ENCODE results near the gene TMEM176B.

The TMEM176B gene

DNA sequence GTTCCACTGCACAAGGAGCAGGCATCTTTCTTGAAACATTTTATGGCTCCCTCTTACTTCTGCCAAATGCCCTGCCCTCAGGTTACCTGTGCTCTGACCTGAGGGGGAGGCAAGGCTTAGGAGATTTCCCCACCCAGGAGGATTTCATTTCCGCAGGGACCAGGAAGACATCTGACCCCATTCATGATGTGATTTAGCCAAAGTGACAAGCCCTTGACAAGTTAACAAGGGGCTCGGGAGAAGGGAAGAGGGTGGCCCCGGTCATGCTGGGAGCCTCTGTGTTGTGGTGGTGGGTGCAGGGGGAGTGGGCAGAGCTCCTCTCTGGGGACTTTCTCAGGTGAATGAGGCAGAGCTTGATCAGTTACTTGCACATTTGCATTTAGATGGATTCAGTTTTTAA lies 44.0 kb downstream of the TMEM176B start:
- Histone ChIP-seq H3K4ac (ENCODE audit: low read depth, low read length) (no peak overlapping the region), H3K14ac (ENCODE audit: low read length) (no peak overlapping the region), H4K8ac (ENCODE audit: low read depth, low read length) (no peak overlapping the region), H3K4me1 (ENCODE audit: control insufficient read depth in 1 of 2, insufficient read depth in 2 of 2, low read length in 2 of 2) (no peaks in the 10 kb centered on the region), H2BK12ac (ENCODE audit: low read length) (no peak overlapping the region), H3K79me2 (ENCODE audit: control insufficient read depth, insufficient read depth, low read length, poor library complexity) (no peaks in the 10 kb centered on the region), H3K4me2 (ENCODE audit: low read length) (no peak overlapping the region), H3K27ac (ENCODE audit: low read depth, low read length) (no peak overlapping the region), H2AFZ (ENCODE audit: insufficient read depth, low read length, poor library complexity) (no peak overlapping the region), H4K12ac (ENCODE audit: low read depth, low read length) (no peak overlapping the region), H3K4me3 (ENCODE audit: low read depth, low read length) (no peak overlapping the region), H3K9ac (ENCODE audit: low read length) (no peak overlapping the region), H3K9me3 (ENCODE audit: insufficient read depth, low read depth, low read length) (no peaks in the 10 kb centered on the region), H2BK120ac (ENCODE audit: insufficient read depth, low read length, poor library complexity) (no peak overlapping the region), H2AK5ac (ENCODE audit: low read length) (no peak overlapping the region), H3K18ac (ENCODE audit: low read length) (no peak overlapping the region), H3K79me1 (ENCODE audit: low read length) (no peaks in the 10 kb centered on the region), H3K36me3 (ENCODE audit: control insufficient read depth in 1 of 2, insufficient read depth in 2 of 2, low read length in 2 of 2) (no peaks in the 10 kb centered on the region), H2BK5ac (ENCODE audit: low read depth, low read length, poor library complexity) (no peak overlapping the region), H3K27me3 (ENCODE audit: insufficient read depth, low read length) (no peaks in the 10 kb centered on the region), H3K23ac (ENCODE audit: low read length) (no peak overlapping the region), H4K91ac (ENCODE audit: low read depth, low read length) (no peak overlapping the region)
- no CpG with 5 or more reads among the region's 3 CpGs for WGBS (ENCODE audit: extremely low coverage, insufficient coverage, insufficient read length)
- no peak for DNase-seq

DNA sequence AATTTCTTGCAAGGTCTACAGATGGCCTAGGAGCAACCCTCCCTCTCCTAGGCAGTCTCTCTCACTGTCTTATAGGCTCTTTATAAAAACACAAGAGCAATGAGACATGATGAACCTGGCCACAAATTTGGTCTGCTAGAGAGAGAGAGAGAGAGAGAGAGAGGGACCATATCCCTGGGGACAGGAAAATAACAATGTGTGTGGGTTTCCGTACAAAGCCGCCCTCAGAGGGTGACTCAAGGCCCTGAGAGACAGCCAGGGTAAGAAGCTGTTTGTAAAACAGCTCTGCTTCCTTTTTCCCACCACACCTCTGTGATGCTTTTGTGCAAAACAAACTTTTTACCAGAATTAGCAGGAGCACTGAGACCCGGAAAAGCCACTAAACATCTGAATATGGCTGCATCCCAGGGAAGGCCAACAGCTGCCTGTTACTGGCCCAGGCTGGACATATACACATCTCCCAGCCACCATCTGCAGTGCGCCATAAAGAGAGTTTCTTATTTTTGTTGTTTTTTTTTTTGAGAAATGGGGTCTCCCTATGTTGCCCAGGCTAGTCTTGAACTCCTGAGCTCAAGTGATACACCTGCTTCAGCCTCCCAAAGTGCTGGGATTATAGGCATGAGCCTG lies 44.6 kb downstream of the TMEM176B start:
- H4K91ac ChIP-seq (ENCODE audit: low read depth, low read length), result no peak overlapping the region
- H3K18ac ChIP-seq (ENCODE audit: low read length), result no peak overlapping the region
- H3K79me1 ChIP-seq (ENCODE audit: low read length), result no peaks in the 10 kb centered on the region
- H3K4ac ChIP-seq (ENCODE audit: low read depth, low read length), result no peak overlapping the region
- no peaks in the 10 kb centered on the region for H3K9me3 ChIP-seq (ENCODE audit: insufficient read depth, low read depth, low read length)
- H2AK5ac ChIP-seq (ENCODE audit: low read length), result no peak overlapping the region
- no peak overlapping the region for H2BK120ac ChIP-seq (ENCODE audit: insufficient read depth, low read length, poor library complexity)
- H3K4me3 ChIP-seq (ENCODE audit: low read depth, low read length), result no peak overlapping the region
- no peak overlapping the region for H4K8ac ChIP-seq (ENCODE audit: low read depth, low read length)
- H3K14ac ChIP-seq (ENCODE audit: low read length), result no peak overlapping the region
- H3K27ac ChIP-seq (ENCODE audit: low read depth, low read length), result no peak overlapping the region
- H4K12ac ChIP-seq (ENCODE audit: low read depth, low read length), result no peak overlapping the region
- no peaks in the 10 kb centered on the region for H3K36me3 ChIP-seq (ENCODE audit: control insufficient read depth in 1 of 2, insufficient read depth in 2 of 2, low read length in 2 of 2)
- no peak overlapping the region for H3K4me2 ChIP-seq (ENCODE audit: low read length)
- H2BK12ac ChIP-seq (ENCODE audit: low read length), result no peak overlapping the region
- H2BK5ac ChIP-seq (ENCODE audit: low read depth, low read length, poor library complexity), result no peak overlapping the region
- H2AFZ ChIP-seq (ENCODE audit: insufficient read depth, low read length, poor library complexity), result no peak overlapping the region
- WGBS (ENCODE audit: extremely low coverage, insufficient coverage, insufficient read length), result no CpG with 5 or more reads among the region's 4 CpGs
- no peaks in the 10 kb centered on the region for H3K79me2 ChIP-seq (ENCODE audit: control insufficient read depth, insufficient read depth, low read length, poor library complexity)
- no peak for DNase-seq
- no peak overlapping the region for H3K23ac ChIP-seq (ENCODE audit: low read length)
- H3K27me3 ChIP-seq (ENCODE audit: insufficient read depth, low read length), result no peaks in the 10 kb centered on the region
- no peak overlapping the region for H3K9ac ChIP-seq (ENCODE audit: low read length)
- no peaks in the 10 kb centered on the region for H3K4me1 ChIP-seq (ENCODE audit: control insufficient read depth in 1 of 2, insufficient read depth in 2 of 2, low read length in 2 of 2)

DNA sequence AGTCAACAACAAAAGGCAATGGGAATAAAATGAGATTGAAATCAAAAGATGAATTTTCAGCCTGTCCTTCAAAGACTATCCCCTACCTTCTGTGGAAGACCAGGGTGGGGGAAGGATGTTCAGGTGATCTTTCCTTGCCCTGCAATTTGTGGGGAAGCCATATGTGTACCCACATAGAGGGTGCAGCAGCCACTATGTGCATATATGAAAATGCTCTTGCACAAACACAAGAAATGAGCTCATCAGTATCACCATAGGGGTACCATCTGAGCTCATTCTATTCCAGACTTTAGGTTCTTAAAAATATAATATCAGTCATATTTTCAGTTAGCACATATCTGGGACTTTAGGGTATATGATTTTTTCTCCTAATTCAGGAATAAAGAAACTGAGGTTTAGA lies 45.2 kb downstream of the TMEM176B start:
- Histone ChIP-seq H3K27me3 (ENCODE audit: insufficient read depth, low read length) (no peaks in the 10 kb centered on the region), H3K4me3 (ENCODE audit: low read depth, low read length) (no peak overlapping the region), H3K36me3 (ENCODE audit: control insufficient read depth in 1 of 2, insufficient read depth in 2 of 2, low read length in 2 of 2) (no peaks in the 10 kb centered on the region), H3K4me1 (ENCODE audit: control insufficient read depth in 1 of 2, insufficient read depth in 2 of 2, low read length in 2 of 2) (no peaks in the 10 kb centered on the region), H2AK5ac (ENCODE audit: low read length) (no peak overlapping the region), H3K14ac (ENCODE audit: low read length) (no peak overlapping the region), H3K79me2 (ENCODE audit: control insufficient read depth, insufficient read depth, low read length, poor library complexity) (no peaks in the 10 kb centered on the region), H4K12ac (ENCODE audit: low read depth, low read length) (no peak overlapping the region), H4K8ac (ENCODE audit: low read depth, low read length) (no peak overlapping the region), H2BK12ac (ENCODE audit: low read length) (no peak overlapping the region), H3K23ac (ENCODE audit: low read length) (no peak overlapping the region), H2BK5ac (ENCODE audit: low read depth, low read length, poor library complexity) (no peak overlapping the region), H2BK120ac (ENCODE audit: insufficient read depth, low read length, poor library complexity) (no peak overlapping the region), H3K79me1 (ENCODE audit: low read length) (no peaks in the 10 kb centered on the region), H3K4ac (ENCODE audit: low read depth, low read length) (no peak overlapping the region), H3K27ac (ENCODE audit: low read depth, low read length) (no peak overlapping the region), H3K18ac (ENCODE audit: low read length) (no peak overlapping the region), H3K4me2 (ENCODE audit: low read length) (no peak overlapping the region), H2AFZ (ENCODE audit: insufficient read depth, low read length, poor library complexity) (no peak overlapping the region), H4K91ac (ENCODE audit: low read depth, low read length) (no peak overlapping the region), H3K9me3 (ENCODE audit: insufficient read depth, low read depth, low read length) (no peaks in the 10 kb centered on the region), H3K9ac (ENCODE audit: low read length) (no peak overlapping the region)
- DNase-seq, result no peak

DNA sequence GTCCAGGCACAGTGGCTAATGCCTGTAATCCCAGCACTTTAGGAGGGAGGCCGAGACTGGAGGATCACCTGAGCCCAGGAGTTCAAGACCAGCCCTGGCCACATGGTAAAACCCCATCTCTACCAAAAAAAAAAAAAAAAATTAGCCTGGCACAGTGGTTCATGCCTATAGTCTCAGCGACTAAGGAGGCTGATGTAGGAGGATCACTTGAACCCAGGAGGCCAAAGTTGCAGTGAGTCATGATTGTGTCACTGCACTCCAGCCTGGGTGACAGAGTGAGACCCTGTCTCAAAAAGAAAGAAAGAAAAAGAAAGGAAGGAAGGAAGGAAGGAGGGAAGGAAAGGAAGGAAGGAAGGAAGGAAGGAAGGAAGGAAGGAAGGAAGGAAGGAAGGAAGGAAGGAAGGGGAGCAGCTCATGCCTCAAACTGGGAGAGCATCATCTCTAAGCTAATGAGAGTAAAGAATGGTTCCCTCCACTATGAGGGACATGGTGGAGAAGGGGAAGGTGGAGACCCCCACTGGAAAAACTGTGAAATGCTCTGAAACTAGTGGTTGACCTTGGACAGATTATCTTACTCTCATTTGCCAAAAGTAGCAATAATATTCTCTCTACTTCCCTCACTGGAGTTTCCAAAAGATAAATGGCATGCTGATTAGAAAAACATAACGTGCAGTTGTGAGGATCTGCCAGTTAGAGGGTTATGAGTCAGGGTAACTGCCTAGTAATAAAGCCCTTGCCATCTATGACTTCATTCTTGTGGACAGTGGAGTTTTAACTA lies 46.1 kb downstream of the TMEM176B start:
- no peak overlapping the region for H4K91ac ChIP-seq (ENCODE audit: low read depth, low read length)
- H3K4me1 ChIP-seq (ENCODE audit: control insufficient read depth in 1 of 2, insufficient read depth in 2 of 2, low read length in 2 of 2), result no peaks in the 10 kb centered on the region
- no peaks in the 10 kb centered on the region for H3K27me3 ChIP-seq (ENCODE audit: insufficient read depth, low read length)
- H3K9me3 ChIP-seq (ENCODE audit: insufficient read depth, low read depth, low read length), result no peaks in the 10 kb centered on the region
- no peak overlapping the region for H2AK5ac ChIP-seq (ENCODE audit: low read length)
- H3K79me2 ChIP-seq (ENCODE audit: control insufficient read depth, insufficient read depth, low read length, poor library complexity), result no peaks in the 10 kb centered on the region
- no peak overlapping the region for H2BK5ac ChIP-seq (ENCODE audit: low read depth, low read length, poor library complexity)
- no peak overlapping the region for H3K18ac ChIP-seq (ENCODE audit: low read length)
- H3K27ac ChIP-seq (ENCODE audit: low read depth, low read length), result no peak overlapping the region
- H3K4me3 ChIP-seq (ENCODE audit: low read depth, low read length), result no peak overlapping the region
- no peak overlapping the region for H2AFZ ChIP-seq (ENCODE audit: insufficient read depth, low read length, poor library complexity)
- no peak overlapping the region for H4K8ac ChIP-seq (ENCODE audit: low read depth, low read length)
- H3K9ac ChIP-seq (ENCODE audit: low read length), result no peak overlapping the region
- no peaks in the 10 kb centered on the region for H3K36me3 ChIP-seq (ENCODE audit: control insufficient read depth in 1 of 2, insufficient read depth in 2 of 2, low read length in 2 of 2)
- H2BK12ac ChIP-seq (ENCODE audit: low read length), result no peak overlapping the region
- H2BK120ac ChIP-seq (ENCODE audit: insufficient read depth, low read length, poor library complexity), result no peak overlapping the region
- H3K4ac ChIP-seq (ENCODE audit: low read depth, low read length), result no peak overlapping the region
- DNase-seq, result no peak
- no peaks in the 10 kb centered on the region for H3K79me1 ChIP-seq (ENCODE audit: low read length)
- no peak overlapping the region for H3K4me2 ChIP-seq (ENCODE audit: low read length)
- no CpG with 5 or more reads among the region's 3 CpGs for WGBS (ENCODE audit: extremely low coverage, insufficient coverage, insufficient read length)
- H3K23ac ChIP-seq (ENCODE audit: low read length), result no peak overlapping the region
- H3K14ac ChIP-seq (ENCODE audit: low read length), result no peak overlapping the region
- H4K12ac ChIP-seq (ENCODE audit: low read depth, low read length), result no peak overlapping the region
